Neural progenitor cell (in vitro differentiated cells): ENCODE results near the gene DTWD2. TPM values are rescaled to one million over a fixed set of nuclear protein-coding genes. Genes with fewer than 3 reads are reported as not detected.

ENCODE experiments used
- DNase-seq: peaks from one replicate; pipeline ENCODE4 v3.0.0-alpha.2; 2016; ENCODE audit warnings: low spot score
- H2AFZ ChIP-seq: fragments of 200-600 bp; sonication (generic); replicated peaks from 2 replicates; pipeline ENCODE4 v1.6.1; 2016; ENCODE audit warnings: antibody characterized with exemption
- H3F3A ChIP-seq: fragments of 200-600 bp; sonication (generic); 2 replicates; pipeline ENCODE4 v1.6.1; 2016; ENCODE audit warnings: antibody characterized with exemption, low read depth
- H3K27ac ChIP-seq: fragments of 200-600 bp; sonication (generic); 2 replicates; pipeline ENCODE4 v1.5.1; 2016; ENCODE audit warnings: mild to moderate bottlenecking
- H3K27me3 ChIP-seq: fragments of 200-600 bp; sonication (generic); 2 replicates; pipeline ENCODE4 v1.6.1; 2016; ENCODE audit warnings: mild to moderate bottlenecking, moderate library complexity
- H3K36me3 ChIP-seq: fragments of 200-600 bp; sonication (generic); 2 replicates; pipeline ENCODE4 v1.5.1; 2016
- H3K4me1 ChIP-seq: fragments of 200-600 bp; sonication (generic); 2 replicates; pipeline ENCODE4 v1.6.1; 2016; ENCODE audit warnings: mixed run types
- H3K4me2 ChIP-seq: fragments of 200-600 bp; sonication (generic); 2 replicates; pipeline ENCODE4 v1.6.1; 2016
- H3K4me3 ChIP-seq: fragments of 200-600 bp; sonication (generic); 2 replicates; pipeline ENCODE4 v1.5.1; 2016
- H3K79me2 ChIP-seq: fragments of 200-600 bp; sonication (generic); 2 replicates; pipeline ENCODE4 v1.6.1; 2016; ENCODE audit warnings: low read depth
- H3K9ac ChIP-seq: fragments of 200-600 bp; sonication (generic); 2 replicates; pipeline ENCODE4 v1.6.1; 2016
- H3K9me3 ChIP-seq: fragments of 200-600 bp; sonication (generic); 2 replicates; pipeline ENCODE4 v1.5.1; 2016; ENCODE audit warnings: low read depth
- H4K20me1 ChIP-seq: fragments of 200-600 bp; sonication (generic); 2 replicates; pipeline ENCODE4 v1.6.1; 2016; ENCODE audit warnings: low read depth
- H3K27ac Mint-ChIP-seq: 3 replicates; pipeline ENCODE4 v1.8.0; 2021; ENCODE audit warnings: mixed read lengths
- H3K27me3 Mint-ChIP-seq: 2 replicates; pipeline ENCODE4 v1.8.0; 2022; ENCODE audit warnings: low read depth, mild to moderate bottlenecking, inconsistent platforms, moderate library complexity, mixed read lengths; ENCODE audit not compliant: insufficient read depth
- H3K36me3 Mint-ChIP-seq: 3 replicates; pipeline ENCODE4 v1.8.0; 2021; ENCODE audit warnings: mixed read lengths
- H3K4me1 Mint-ChIP-seq: 3 replicates; pipeline ENCODE4 v1.8.0; 2021; ENCODE audit warnings: mixed read lengths
- H3K4me3 Mint-ChIP-seq: 3 replicates; pipeline ENCODE4 v1.8.0; 2021; ENCODE audit warnings: mild to moderate bottlenecking, moderate library complexity, mixed read lengths
- H3K9me3 Mint-ChIP-seq: 3 replicates; pipeline ENCODE4 v1.8.0; 2020; ENCODE audit warnings: mixed read lengths
- CTCF ChIP-seq: fragments of 200-600 bp; sonication (generic); IDR thresholded peaks from 2 replicates; pipeline ENCODE4 v1.5.1; 2017; ENCODE audit warnings: antibody characterized with exemption, mild to moderate bottlenecking
- EZH2 ChIP-seq: fragments of 200-600 bp; sonication (generic); IDR thresholded peaks from 2 replicates; pipeline ENCODE4 v1.6.1; 2017; ENCODE audit warnings: antibody characterized with exemption, mild to moderate bottlenecking, moderate library complexity
- EZH2phosphoT487 ChIP-seq: fragments of 200-600 bp; sonication (generic); IDR thresholded peaks from 2 replicates; pipeline ENCODE4 v1.6.1; 2017; ENCODE audit warnings: antibody characterized with exemption
- total RNA-seq: library from RNA; depleted of rRNA; stranded (reverse); fragments of >200 nt; gene quantifications from 2 replicates; pipeline ENCODE4 v1.2.3, GENCODE V29; 2015; ENCODE audit warnings: low replicate concordance

The DTWD2 gene
- total RNA-seq, 1 donor from 2014 or later = 10.4 TPM

GRCh38 chr5:118818604-118819003 is 169.7 kb downstream of the DTWD2 start:
- Histone ChIP-seq H4K20me1 (no peaks in the 10 kb centered on the region), H3K36me3 (no peaks in the 10 kb centered on the region), H3K27me3 (no peaks in the 10 kb centered on the region), H3K79me2 (no peaks in the 10 kb centered on the region), H3K9ac (no peak overlapping the region), H3K9me3 (no peaks in the 10 kb centered on the region), H3K4me1 (no peaks in the 10 kb centered on the region), H3K27ac (no peak overlapping the region), H3K4me3 (no peak overlapping the region), H2AFZ (no peak overlapping the region), H3F3A (no peaks in the 10 kb centered on the region), H3K4me2 (no peak overlapping the region)
- H3K9me3 Mint-ChIP-seq = peaks cover 3% of the 10 kb centered on the region
- DNase-seq = no peak
- no peak for TF ChIP-seq CTCF
- TF ChIP-seq EZH2phosphoT487 = no peak
- no peak overlapping the region for H3K27ac Mint-ChIP-seq
- H3K4me3 Mint-ChIP-seq = no peak overlapping the region
- no peaks in the 10 kb centered on the region for H3K27me3 Mint-ChIP-seq
- H3K4me1 Mint-ChIP-seq = no peaks in the 10 kb centered on the region
- H3K36me3 Mint-ChIP-seq = no peaks in the 10 kb centered on the region

GRCh38 chr5:118808441-118808840 is 179.9 kb downstream of the DTWD2 start:
- H3K4me3 Mint-ChIP-seq = no peak overlapping the region
- H3K4me1 Mint-ChIP-seq = no peaks in the 10 kb centered on the region
- no peak overlapping the region for H3K9ac ChIP-seq
- no peak overlapping the region for H3K4me2 ChIP-seq
- H2AFZ ChIP-seq = no peak overlapping the region
- H3K4me1 ChIP-seq = no peaks in the 10 kb centered on the region
- no peaks in the 10 kb centered on the region for H3K27me3 Mint-ChIP-seq
- no peaks in the 10 kb centered on the region for H3K36me3 ChIP-seq
- TF ChIP-seq EZH2phosphoT487 = no peak
- H4K20me1 ChIP-seq = no peaks in the 10 kb centered on the region
- H3F3A ChIP-seq = no peaks in the 10 kb centered on the region
- H3K27ac ChIP-seq = no peak overlapping the region
- H3K27ac Mint-ChIP-seq = no peak overlapping the region
- H3K36me3 Mint-ChIP-seq = peaks cover 2% of the 10 kb centered on the region
- H3K4me3 ChIP-seq = no peak overlapping the region
- H3K79me2 ChIP-seq = no peaks in the 10 kb centered on the region
- H3K27me3 ChIP-seq = no peaks in the 10 kb centered on the region
- H3K9me3 ChIP-seq = no peaks in the 10 kb centered on the region
- no peak for DNase-seq
- peaks cover 17% of the 10 kb centered on the region for H3K9me3 Mint-ChIP-seq

- Histone ChIP-seq H2AFZ (no peak overlapping the region), H4K20me1 (no peaks in the 10 kb centered on the region), H3K4me3 (no peak overlapping the region), H3F3A (no peaks in the 10 kb centered on the region), H3K79me2 (no peaks in the 10 kb centered on the region), H3K36me3 (no peaks in the 10 kb centered on the region), H3K9me3 (no peaks in the 10 kb centered on the region), H3K4me1 (no peaks in the 10 kb centered on the region), H3K27me3 (no peaks in the 10 kb centered on the region), H3K27ac (no peak overlapping the region), H3K9ac (no peak overlapping the region), H3K4me2 (no peak overlapping the region)
- no peaks in the 10 kb centered on the region for H3K4me1 Mint-ChIP-seq
- H3K27me3 Mint-ChIP-seq = no peaks in the 10 kb centered on the region
- H3K4me3 Mint-ChIP-seq = no peak overlapping the region
- peaks cover 2% of the 10 kb centered on the region for H3K36me3 Mint-ChIP-seq
- DNase-seq = no peak
- no peak overlapping the region for H3K27ac Mint-ChIP-seq
- H3K9me3 Mint-ChIP-seq = peaks cover 12% of the 10 kb centered on the region
- TF ChIP-seq EZH2phosphoT487 = no peak
- no peak for TF ChIP-seq EZH2
- no peak for TF ChIP-seq CTCF
Observed at GRCh38 chr5:118806571-118806970, 181.8 kb downstream of the DTWD2 start.

- Histone ChIP-seq H3K4me1 (no peaks in the 10 kb centered on the region), H3K4me3 (no peak overlapping the region), H3F3A (no peaks in the 10 kb centered on the region), H3K9ac (no peak overlapping the region), H3K4me2 (no peak overlapping the region), H3K36me3 (no peaks in the 10 kb centered on the region), H3K27ac (no peak overlapping the region), H4K20me1 (no peaks in the 10 kb centered on the region), H3K79me2 (no peaks in the 10 kb centered on the region), H2AFZ (no peak overlapping the region), H3K27me3 (no peaks in the 10 kb centered on the region), H3K9me3 (no peaks in the 10 kb centered on the region)
- Mint-ChIP-seq H3K4me1 (no peaks in the 10 kb centered on the region), H3K4me3 (no peak overlapping the region), H3K9me3 (no peaks in the 10 kb centered on the region), H3K27me3 (no peaks in the 10 kb centered on the region), H3K27ac (no peak overlapping the region), H3K36me3 (no peaks in the 10 kb centered on the region)
- DNase-seq = no peak
- TF ChIP-seq EZH2phosphoT487 (no peak), CTCF (no peak), EZH2 (no peak)
Observed at GRCh38 chr5:118802335-118802734, 186.0 kb downstream of the DTWD2 start.
